HepG2 (cell line): ENCODE data around the gene GOLGA3. TPM values are rescaled to one million over a fixed set of nuclear protein-coding genes. Genes with fewer than 3 reads are reported as not detected.

Experiments used
- CBX5 ChIP-seq: sonication (generic); formaldehyde crosslinking; IDR thresholded peaks from 2 replicates; pipeline ENCODE4 v1.4.0; 2020; ENCODE audit warnings: missing genetic modification reagents, borderline replicate concordance
- CC2D1A ChIP-seq: sonication (generic); formaldehyde crosslinking; IDR thresholded peaks from 2 replicates; pipeline ENCODE4 v1.8.1; 2023; ENCODE audit warnings: mild to moderate bottlenecking, missing genetic modification reagents
- FOXM1 ChIP-seq: sonication (generic); formaldehyde crosslinking; IDR thresholded peaks from 2 replicates; pipeline ENCODE4 v1.5.0; 2020; ENCODE audit warnings: missing genetic modification reagents
- FOXO1 ChIP-seq: sonication (generic); formaldehyde crosslinking; IDR thresholded peaks from 2 replicates; pipeline ENCODE4 v1.4.0; 2020; ENCODE audit warnings: missing genetic modification reagents
- GFI1 ChIP-seq: sonication (generic); formaldehyde crosslinking; IDR thresholded peaks from 2 replicates; pipeline ENCODE4 v1.5.0; 2020; ENCODE audit warnings: missing genetic modification reagents, mild to moderate bottlenecking, borderline replicate concordance
- IRF2 ChIP-seq: IDR thresholded peaks from 2 replicates; pipeline ENCODE4 v1.6.1; 2018; ENCODE audit warnings: missing genetic modification reagents, missing compliant biosample characterization
- MLXIP ChIP-seq: sonication (generic); formaldehyde crosslinking; IDR thresholded peaks from 2 replicates; pipeline ENCODE4 v1.9.0; 2021; ENCODE audit warnings: missing genetic modification reagents, borderline replicate concordance
- MTF1 ChIP-seq: sonication (generic); formaldehyde crosslinking; IDR thresholded peaks from 2 replicates; pipeline ENCODE4 v1.5.0; 2020; ENCODE audit warnings: missing genetic modification reagents
- NCOA5 ChIP-seq: sonication (generic); formaldehyde crosslinking; IDR thresholded peaks from 2 replicates; pipeline ENCODE4 v1.4.0; 2020; ENCODE audit warnings: missing genetic modification reagents
- NR2C2 ChIP-seq: sonication (generic); formaldehyde crosslinking; IDR thresholded peaks from 2 replicates; pipeline ENCODE4 v1.4.0; 2020; ENCODE audit warnings: missing genetic modification reagents, mild to moderate bottlenecking, moderate library complexity, borderline replicate concordance
- RNF2 ChIP-seq: fragments of 450-650 bp; conservative IDR thresholded peaks from 2 replicates; pipeline ENCODE4 v1.6.1; 2016; ENCODE audit warnings: low read depth
- STAT5B ChIP-seq: sonication (generic); formaldehyde crosslinking; IDR thresholded peaks from 2 replicates; pipeline ENCODE4 v1.4.0; 2020; ENCODE audit warnings: missing genetic modification reagents
- TEF ChIP-seq: sonication (generic); formaldehyde crosslinking; IDR thresholded peaks from 2 replicates; pipeline ENCODE4 v1.5.0; 2020; ENCODE audit warnings: missing genetic modification reagents
- ZBTB39 ChIP-seq: sonication (generic); formaldehyde crosslinking; IDR thresholded peaks from 2 replicates; pipeline ENCODE4 v1.5.0; 2020; ENCODE audit warnings: missing genetic modification reagents
- ZNF281 ChIP-seq: sonication (generic); formaldehyde crosslinking; IDR thresholded peaks from 2 replicates; pipeline ENCODE4 v1.4.0; 2020; ENCODE audit warnings: missing genetic modification reagents, borderline replicate concordance
- ZNF33B ChIP-seq: sonication (generic); formaldehyde crosslinking; IDR thresholded peaks from 2 replicates; pipeline ENCODE4 v1.5.1; 2020; ENCODE audit warnings: mild to moderate bottlenecking, missing genetic modification reagents
- ZNF550 ChIP-seq: sonication (generic); formaldehyde crosslinking; IDR thresholded peaks from 2 replicates; pipeline ENCODE4 v1.4.0; 2020; ENCODE audit warnings: mild to moderate bottlenecking, missing genetic modification reagents, borderline replicate concordance
- ZNF737 ChIP-seq: sonication (generic); formaldehyde crosslinking; IDR thresholded peaks from 2 replicates; pipeline ENCODE4 v1.5.0; 2020; ENCODE audit warnings: missing genetic modification reagents, mild to moderate bottlenecking, borderline replicate concordance
- ZNF766 ChIP-seq: sonication (generic); formaldehyde crosslinking; IDR thresholded peaks from 2 replicates; pipeline ENCODE4 v1.5.0; 2020; ENCODE audit warnings: missing genetic modification reagents, borderline replicate concordance
- ZNF788 ChIP-seq: sonication (generic); formaldehyde crosslinking; IDR thresholded peaks from 2 replicates; pipeline ENCODE4 v1.5.0; 2020; ENCODE audit warnings: mild to moderate bottlenecking, missing genetic modification reagents, borderline replicate concordance
- ZNF841 ChIP-seq: sonication (generic); formaldehyde crosslinking; IDR thresholded peaks from 2 replicates; pipeline ENCODE4 v1.8.1; 2023; ENCODE audit warnings: missing genetic modification reagents, borderline replicate concordance
- ZNF891 ChIP-seq: sonication (generic); formaldehyde crosslinking; IDR thresholded peaks from 2 replicates; pipeline ENCODE4 v1.5.0; 2020; ENCODE audit warnings: mild to moderate bottlenecking, missing genetic modification reagents
- ZSCAN20 ChIP-seq: sonication (generic); formaldehyde crosslinking; IDR thresholded peaks from 2 replicates; pipeline ENCODE4 v1.4.0; 2020; ENCODE audit warnings: missing genetic modification reagents, mild to moderate bottlenecking, borderline replicate concordance
- polyA plus RNA-seq, 8 experiments: library from polyadenylated mRNA; depleted of rRNA in 3 of 8; stranded (reverse) in 7 of 8; unstranded in 1 of 8; fragments of >200 nt; fragmentation: Illumina TruSeq in 4 of 8; extraction: Trizol in 4 of 8; gene quantifications; 2 replicates each; pipeline versions ENCODE4 v1.2.1 to v1.2.3, GENCODE V29; 2011 to 2016; ENCODE audit warnings: low read depth in 4 of 8, missing spikeins in 1 of 8, mixed read lengths in 1 of 8; ENCODE audit not compliant: insufficient read depth in 1 of 8
- total RNA-seq, 5 experiments: library from RNA; depleted of rRNA; stranded (reverse); fragments of >200 nt; fragmentation: Illumina TruSeq; extraction: Trizol; gene quantifications; 2 replicates each; pipeline ENCODE4 v1.2.3, GENCODE V29; 2016; ENCODE audit warnings: low read depth in 1 of 5

Gene GOLGA3
- total and polyA plus RNA-seq, 2 of the 13 experiments (the other 11 are each of a cell fraction or from before 2014, with no cell fraction given), result 22.0 to 43.0 TPM

- TF ChIP-seq ZNF788 (CRISPR knock-in tag) (no peak), FOXM1 (no peak), MLXIP (no peak), ZNF841 (CRISPR knock-in tag) (no peak), ZNF33B (no peak), CBX5 (peak; percentile 49; the same call in 1 of the 2 replicates), ZNF281 (0 out of 2 replicates have a peak, but pooled peaks have one; percentile 47), ZBTB39 (CRISPR knock-in tag) (no peak), FOXO1 (no peak; the same call in 1 of the 2 replicates), ZSCAN20 (no peak), ZNF891 (CRISPR knock-in tag) (no peak), NCOA5 (no peak), NR2C2 (CRISPR knock-in tag) (peak; percentile 13; the same call in 1 of the 2 replicates), CC2D1A (CRISPR knock-in tag) (no peak), ZNF737 (CRISPR knock-in tag) (no peak), ZNF550 (CRISPR knock-in tag) (no peak), GFI1 (no peak), TEF (CRISPR knock-in tag) (no peak), ZNF766 (CRISPR knock-in tag) (no peak), IRF2 (CRISPR knock-in tag) (no peak), MTF1 (CRISPR knock-in tag) (no peak), RNF2 (no peak), STAT5B (CRISPR knock-in tag) (no peak)
Measured at GRCh38 chr12:132866251-132866828, 37.7 kb upstream of the GOLGA3 start (continued).
